HG02884 (cell line): ENCODE data around the gene SETD1B.
"Not testable (repeated sequence)": the region's sequence is repeated elsewhere in the genome, so short reads cannot be mapped to it uniquely, and the experiment has no call there.

Experiments
- ATAC-seq: cut with Tn5 transposase; IDR thresholded peaks from one replicate; pipeline ENCODE4 v1.9.1; 2021; ENCODE audit warnings: mild to moderate bottlenecking, moderate library complexity; ENCODE audit not compliant: unreplicated experiment

The SETD1B gene

DNA sequence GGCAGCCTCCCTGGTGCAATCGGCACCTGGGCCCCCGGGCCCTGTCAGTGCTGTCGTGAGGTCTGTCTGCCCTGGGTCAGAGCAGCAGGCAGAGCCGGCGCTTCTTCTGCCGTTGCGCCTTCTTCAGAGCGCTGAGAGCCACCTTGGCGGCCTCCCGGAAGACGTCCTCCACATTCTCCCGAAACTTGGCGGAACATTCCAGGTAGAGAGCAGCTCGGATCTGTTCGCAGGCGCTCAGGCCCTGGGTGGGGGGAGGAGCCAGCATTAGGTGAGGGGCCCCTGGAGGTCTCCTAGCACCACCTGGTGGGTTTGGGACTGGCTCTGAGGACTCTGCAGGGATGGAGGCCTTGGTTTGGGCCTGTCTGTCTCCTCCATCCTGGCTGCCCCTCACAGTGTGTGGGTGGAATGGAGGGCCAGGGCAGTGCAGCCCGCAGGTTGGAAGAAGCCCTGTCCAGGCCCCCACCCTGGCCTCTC is 24.4 kb upstream of the SETD1B start:
- ATAC-seq = no peak

DNA sequence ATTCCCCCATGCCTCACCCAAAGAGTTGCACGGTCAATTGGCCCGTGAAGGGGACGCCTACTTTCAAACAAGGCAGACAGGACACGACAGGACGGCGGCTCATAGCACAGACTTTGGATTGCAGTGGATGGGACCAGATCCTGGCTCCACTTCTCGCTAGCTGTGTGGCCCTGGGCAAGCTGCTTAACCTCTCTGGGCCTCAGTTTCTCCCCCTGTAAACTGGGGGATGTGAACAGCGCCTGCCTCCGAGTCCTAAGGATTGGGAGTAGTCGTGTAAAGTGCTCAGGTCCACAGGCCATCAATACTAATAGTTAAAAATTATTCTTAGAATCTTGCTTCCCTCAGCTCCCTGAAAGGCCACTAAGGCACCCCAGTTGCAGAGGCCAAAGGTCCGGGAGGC is 23.4 kb upstream of the SETD1B start:
- no peak for ATAC-seq

GRCh38 chr12:121781484-121781997 is 22.3 kb upstream of the SETD1B start:
- ATAC-seq = peak; percentile 29

GRCh38 chr12:121781998-121782979 is 21.5 kb upstream of the SETD1B start:
- ATAC-seq = peak; percentile 58

GRCh38 chr12:121783766-121784165 is 20.0 kb upstream of the SETD1B start:
- ATAC-seq = no peak

DNA sequence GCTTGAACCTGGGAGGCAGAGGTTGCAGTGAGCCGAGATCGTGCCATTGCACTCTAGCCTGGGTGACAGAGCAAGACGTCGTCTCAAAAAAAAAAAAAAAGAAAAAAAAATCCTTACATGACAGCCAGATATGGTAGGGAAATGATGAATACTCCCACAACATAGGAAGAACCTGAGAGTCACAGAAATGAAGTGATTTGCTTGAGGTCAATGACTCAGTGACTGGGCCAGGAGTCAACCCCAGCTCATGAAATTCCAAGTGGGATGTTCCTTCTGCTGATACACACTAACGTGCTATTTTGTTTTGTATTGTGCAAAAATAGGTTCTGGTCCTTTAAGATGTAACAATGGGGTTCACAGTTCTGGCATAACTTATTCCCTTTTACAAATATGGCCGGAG is 19.3 kb upstream of the SETD1B start:
- no peak for ATAC-seq

DNA sequence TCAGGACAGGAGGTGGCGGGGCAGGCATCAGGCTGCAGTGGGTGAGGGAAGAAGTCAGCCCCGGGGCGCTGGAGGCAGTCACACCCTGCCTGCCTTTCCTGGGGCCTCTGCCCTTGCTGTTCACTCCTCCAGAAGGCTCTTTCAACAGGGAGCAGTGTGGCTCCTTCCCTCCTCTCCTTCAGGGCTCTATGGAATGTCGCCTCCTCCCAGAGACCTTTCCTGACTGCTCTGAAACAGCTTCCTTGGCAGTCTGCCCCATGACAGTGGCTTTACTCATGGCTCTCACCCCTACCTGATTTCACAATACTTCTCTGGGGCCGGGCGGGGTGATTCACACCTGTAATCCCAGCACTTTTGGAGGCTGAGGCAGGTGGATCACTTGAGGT is 17.4 kb upstream of the SETD1B start:
- ATAC-seq = no peak

- ATAC-seq = no peak
Observed at GRCh38 chr12:121787063-121788025, 16.5 kb upstream of the SETD1B start.

GRCh38 chr12:121788176-121788818 is 15.5 kb upstream of the SETD1B start:
- ATAC-seq = no peak

DNA sequence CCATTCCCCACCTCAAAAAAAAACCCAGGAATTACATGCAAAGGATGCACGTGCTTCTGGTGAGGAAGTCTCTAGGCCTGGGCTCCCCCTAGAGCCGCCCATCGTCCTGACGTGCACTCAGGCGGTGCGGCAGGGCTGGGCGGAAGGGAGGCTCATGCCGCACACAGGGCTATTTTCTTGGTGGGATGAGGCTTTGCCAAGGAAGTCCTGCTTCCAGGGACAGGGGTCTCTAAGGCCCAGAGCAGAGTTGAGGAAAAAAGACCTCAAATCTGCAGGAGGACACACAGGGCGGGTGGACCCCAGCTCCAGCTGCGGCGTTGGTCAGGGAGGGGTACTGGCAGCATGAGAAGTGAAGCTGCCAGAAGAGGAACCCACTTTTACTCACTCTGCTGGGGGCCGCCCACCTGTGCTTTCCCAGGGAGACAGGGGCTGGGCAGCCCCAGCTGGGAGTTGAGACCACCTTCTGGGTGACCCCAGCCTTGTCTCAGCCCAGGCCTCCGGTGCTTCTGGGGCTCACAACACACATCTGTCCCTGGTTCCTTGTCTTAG is 14.5 kb upstream of the SETD1B start:
- ATAC-seq = no peak

DNA sequence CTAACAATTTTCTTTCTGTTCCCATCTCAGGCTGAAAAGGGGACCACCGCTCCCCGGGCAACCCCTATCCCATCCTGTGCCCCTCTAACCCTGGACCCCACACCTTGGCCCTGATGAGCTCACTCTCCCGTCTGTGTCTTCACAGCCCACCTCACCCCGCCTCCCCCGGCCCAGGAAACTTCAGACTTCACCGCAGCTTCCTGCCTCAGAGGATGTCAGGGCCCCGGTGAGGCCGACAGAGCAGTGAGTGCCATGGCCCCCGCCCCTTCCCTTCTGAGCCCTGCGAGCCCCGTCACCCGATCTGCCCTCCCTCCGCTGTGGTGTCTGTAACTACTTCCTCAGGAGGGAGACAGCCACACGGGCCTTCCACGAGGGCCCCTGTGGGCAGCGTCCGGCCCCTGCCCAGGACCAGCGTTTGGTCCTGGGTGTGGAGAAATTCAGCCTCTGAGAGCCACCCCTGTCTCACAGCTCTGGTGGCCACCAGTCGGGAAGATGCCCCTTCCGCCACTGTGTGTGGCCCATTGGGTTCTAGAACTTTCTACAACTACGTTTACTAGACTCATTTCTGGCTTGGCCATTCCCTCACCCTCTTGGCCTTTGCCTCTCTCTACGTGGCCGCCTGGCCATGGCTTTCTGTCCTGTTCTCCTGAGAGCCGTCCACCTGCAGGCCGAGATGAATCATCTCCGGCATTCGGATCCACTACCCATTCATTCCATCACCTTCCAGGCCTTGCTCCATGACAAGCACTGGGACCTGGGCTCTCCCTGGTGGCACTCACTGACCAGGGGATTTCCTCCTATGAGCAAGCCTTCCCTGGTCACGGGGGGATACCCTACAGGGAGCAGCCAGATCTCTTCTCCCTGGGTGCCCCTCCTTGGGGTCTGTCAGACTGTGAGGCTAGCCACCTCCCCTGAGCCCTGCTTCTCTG is 13.7 kb upstream of the SETD1B start:
- peak; percentile 39 for ATAC-seq

DNA sequence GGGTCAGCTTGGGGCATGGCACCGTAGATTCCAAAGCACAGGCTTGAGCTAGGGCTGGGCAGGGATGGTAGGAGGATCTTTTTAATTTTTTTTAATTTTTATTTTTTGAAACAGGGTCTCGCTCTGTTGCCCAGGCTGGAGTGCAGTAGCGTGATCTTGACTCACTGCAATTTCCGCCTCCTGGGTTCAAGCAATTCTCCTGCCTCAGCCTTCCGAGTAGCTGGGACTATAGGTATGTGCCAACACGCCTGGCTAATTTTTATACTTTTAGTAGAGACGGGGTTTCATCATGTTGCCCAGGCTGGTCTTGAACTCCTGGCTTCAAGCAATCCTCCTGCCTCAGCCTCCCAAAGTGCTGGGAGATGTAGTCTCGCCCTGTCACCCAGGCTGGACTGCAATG is 13.0 kb upstream of the SETD1B start:
- not testable (repeated sequence) for ATAC-seq

DNA sequence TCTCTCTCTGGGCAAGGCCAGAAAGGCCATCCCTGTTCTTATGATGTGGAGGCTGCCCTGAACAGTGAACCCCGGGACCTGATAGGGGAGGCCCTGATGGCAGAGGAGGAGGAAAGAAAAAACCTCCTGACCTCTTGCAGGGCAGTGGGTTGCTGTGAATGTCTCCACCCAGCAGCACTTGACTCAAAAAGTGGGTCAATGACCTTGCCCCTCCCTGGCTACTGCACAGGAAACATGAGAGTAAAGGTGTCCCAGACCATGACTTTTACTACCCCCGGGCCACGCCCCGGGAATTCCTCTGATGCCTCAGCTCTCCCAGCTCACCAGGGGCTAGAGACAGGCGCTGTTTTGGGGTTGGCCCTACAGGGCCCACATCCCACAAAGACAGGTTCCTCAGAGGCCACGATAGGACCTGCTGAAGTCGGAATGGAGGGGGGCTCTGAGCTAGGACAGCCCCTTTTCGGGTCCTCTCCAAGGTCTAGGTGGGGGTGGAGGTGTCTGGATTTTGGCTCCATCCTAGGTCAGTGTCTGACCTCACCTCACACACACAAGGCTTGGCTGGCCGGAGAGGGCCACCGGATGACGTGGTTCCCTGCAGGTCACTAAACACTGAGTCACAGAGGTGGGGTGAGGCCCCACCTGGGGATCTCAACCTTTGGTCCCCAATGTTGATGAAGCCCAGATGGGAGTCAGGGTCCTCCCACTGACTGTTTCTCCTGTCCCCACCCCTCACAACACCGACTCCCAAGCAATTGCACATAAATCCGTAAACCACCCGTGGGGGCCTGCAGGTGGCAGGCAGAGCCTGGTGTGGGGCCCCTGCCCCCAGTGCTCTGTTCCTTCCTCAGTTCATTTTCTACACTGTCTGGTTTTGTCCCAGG is 11.9 kb upstream of the SETD1B start:
- ATAC-seq = no peak

- ATAC-seq = no peak
Observed at GRCh38 chr12:121792607-121793439, 11.0 kb upstream of the SETD1B start.

DNA sequence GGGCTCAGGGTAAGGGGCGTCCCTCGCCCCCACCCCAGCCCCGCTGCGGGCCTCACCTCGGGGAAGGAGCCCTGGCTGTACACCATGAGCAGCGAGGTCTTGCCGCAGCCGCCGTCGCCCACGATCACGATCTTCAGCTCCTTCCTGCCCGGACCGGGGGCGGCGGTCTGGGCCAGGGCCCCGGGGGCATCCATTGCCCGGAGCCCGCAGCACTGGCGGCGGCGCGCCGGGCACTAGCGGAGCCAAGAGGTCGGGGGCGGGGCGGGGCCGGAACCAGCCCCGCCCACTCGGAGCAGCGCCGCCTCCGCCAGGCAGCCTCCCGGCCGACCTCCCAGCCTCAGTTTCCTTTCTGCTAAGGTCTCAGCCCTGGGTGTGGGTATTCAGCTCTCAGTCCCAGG is 10.4 kb upstream of the SETD1B start, which contains the start of gene RHOF:
Gene RHOF (minus strand): TSS at position 249 of the 398 bp plus-strand sequence. CDS start 55 bp downstream, at position 194.
- ATAC-seq = no peak

DNA sequence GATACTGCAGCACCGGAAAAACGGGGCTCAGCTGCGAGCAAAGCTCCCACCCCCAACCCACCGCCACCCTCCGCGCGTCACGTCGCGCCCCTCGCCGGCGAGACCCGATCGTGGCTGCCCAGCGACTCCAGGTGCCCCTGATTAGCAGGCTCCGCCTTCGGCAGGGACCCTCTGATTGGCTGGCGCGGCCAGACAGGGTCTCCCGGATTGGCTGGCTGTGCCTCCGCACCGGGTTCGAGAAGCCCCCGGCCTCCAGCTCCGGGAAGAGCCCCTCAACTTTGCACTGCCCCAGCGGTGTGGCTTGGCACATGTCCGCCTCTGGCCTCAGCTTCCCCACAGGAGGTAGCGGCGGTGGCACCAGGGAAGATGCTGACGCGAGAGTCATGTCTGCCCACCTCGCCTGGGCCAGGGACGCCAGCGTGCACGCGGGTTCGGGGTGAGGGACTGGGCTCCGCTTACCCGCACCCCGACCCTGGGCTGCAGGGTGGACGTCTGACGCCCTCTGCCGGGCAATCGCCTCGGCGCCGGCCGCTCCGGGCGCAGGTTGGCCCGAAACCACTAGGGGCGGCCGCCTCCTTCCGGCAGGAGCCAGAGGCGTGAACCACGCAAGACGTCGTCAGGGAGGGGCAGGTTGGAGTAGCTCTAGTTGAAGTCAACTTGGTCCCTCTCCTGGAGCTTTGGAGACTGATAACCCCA is 9.8 kb upstream of the SETD1B start:
- peak; percentile 48 for ATAC-seq
